K562 (cell line): ENCODE data around the gene UNC119. TPM values are rescaled to one million over a fixed set of nuclear protein-coding genes. Genes with fewer than 3 reads are reported as not detected.

Source experiments
- CEBPZ ChIP-seq: fragments of 150-350 bp; IDR thresholded peaks from 2 replicates; pipeline ENCODE4 v1.6.1; 2014; ENCODE audit warnings: low read depth, mild to moderate bottlenecking, low read length, borderline replicate concordance
- FOXM1 ChIP-seq, 2 experiments: fragments of 450-650 bp in 1 of 2; sonication (generic) in 1 of 2; formaldehyde crosslinking in 1 of 2; IDR thresholded peaks; 2 replicates each; pipeline versions ENCODE4 v1.6.1 to v1.9.0; 2017 to 2022; ENCODE audit warnings: low read depth in 2 of 2, mild to moderate bottlenecking in 2 of 2, missing genetic modification reagents in 1 of 2, moderate library complexity in 1 of 2
- GTF2E2 ChIP-seq: fragments of 200-800 bp; sonication (Bioruptor generic); IDR thresholded peaks from 2 replicates; pipeline ENCODE4 v1.6.1; 2016; ENCODE audit warnings: missing genetic modification characterization, missing compliant biosample characterization
- MTF1 ChIP-seq: fragments of 250-450 bp; sonication (Bioruptor Pico); IDR thresholded peaks from 2 replicates; pipeline ENCODE4 v1.9.0; 2021; ENCODE audit warnings: moderate library complexity, mild to moderate bottlenecking, inconsistent platforms, borderline replicate concordance
- NBN ChIP-seq: fragments of 450-650 bp; IDR thresholded peaks from 2 replicates; pipeline ENCODE4 v1.6.1; 2016; ENCODE audit warnings: low read depth, mild to moderate bottlenecking
- PHB2 ChIP-seq: fragments of 450-650 bp; IDR thresholded peaks from 2 replicates; pipeline ENCODE4 v1.6.1; 2017; ENCODE audit warnings: low read depth
- PKNOX1 ChIP-seq: fragments of 450-650 bp; IDR thresholded peaks from 2 replicates; pipeline ENCODE4 v1.6.1; 2016
- RBM25 ChIP-seq: fragments of 200-400 bp; formaldehyde crosslinking; IDR thresholded peaks from 2 replicates; pipeline ENCODE4 v1.6.1; 2018; ENCODE audit warnings: low read length, low read depth, moderate library complexity; ENCODE audit not compliant: severe bottlenecking
- RNF219 ChIP-seq: fragments of 250-450 bp; sonication (Bioruptor Pico); IDR thresholded peaks from 2 replicates; pipeline ENCODE4 v1.5.0; 2022; ENCODE audit warnings: mild to moderate bottlenecking
- SIN3B ChIP-seq: fragments of 450-650 bp; IDR thresholded peaks from 2 replicates; pipeline ENCODE4 v1.6.1; 2017; ENCODE audit warnings: low read depth, mild to moderate bottlenecking, moderate library complexity
- STAT6 ChIP-seq: sonication (generic); formaldehyde crosslinking; IDR thresholded peaks from 2 replicates; pipeline ENCODE4 v1.8.1; 2023; ENCODE audit warnings: mild to moderate bottlenecking, missing genetic modification reagents
- TRIM28 ChIP-seq: fragments of 450-650 bp; IDR thresholded peaks from 2 replicates; pipeline ENCODE4 v1.6.1; 2017
- XRCC3 ChIP-seq: fragments of 450-650 bp; IDR thresholded peaks from 2 replicates; pipeline ENCODE4 v1.6.1; 2017; ENCODE audit warnings: mild to moderate bottlenecking, moderate library complexity
- ZC3H4 ChIP-seq: sonication (generic); formaldehyde crosslinking; IDR thresholded peaks from 2 replicates; pipeline ENCODE4 v1.9.0; 2021; ENCODE audit warnings: missing genetic modification reagents, borderline replicate concordance
- ZFP30 ChIP-seq: fragments of 250-450 bp; sonication (Bioruptor Pico); IDR thresholded peaks from 2 replicates; pipeline ENCODE4 v1.8.0; 2022; ENCODE audit warnings: moderate library complexity, mild to moderate bottlenecking, inconsistent platforms, borderline replicate concordance
- ZNF12 ChIP-seq: sonication (generic); formaldehyde crosslinking; IDR thresholded peaks from 2 replicates; pipeline ENCODE4 v1.4.0; 2020; ENCODE audit warnings: mild to moderate bottlenecking, missing genetic modification reagents
- ZNF398 ChIP-seq: fragments of 250-450 bp; sonication (Bioruptor Pico); IDR thresholded peaks from 2 replicates; pipeline ENCODE4 v1.8.0; 2021; ENCODE audit warnings: moderate library complexity, mild to moderate bottlenecking, inconsistent platforms
- polyA plus RNA-seq, 8 experiments: library from polyadenylated mRNA; depleted of rRNA in 4 of 8; stranded (reverse) in 5 of 8; unstranded in 3 of 8; fragments of >200 nt; fragmentation: Nextera tagmentation in 2 of 8; fragmentation: Illumina TruSeq in 1 of 8; extraction: Ambion mirVana in 2 of 8; extraction: Trizol in 1 of 8; gene quantifications; 2 replicates each; pipeline versions ENCODE4 v1.2.1 to v1.2.3, GENCODE V29; 2011 to 2014; ENCODE audit warnings: inconsistent platforms in 1 of 8, missing spikeins in 1 of 8
- total RNA-seq, 7 experiments: library from RNA; depleted of rRNA in 6 of 7; stranded (reverse); fragments of >200 nt in 6 of 7; fragmentation: Illumina TruSeq in 2 of 7; extraction: Trizol in 2 of 7; gene quantifications; 2 replicates each; pipeline versions ENCODE4 v1.2.1 to v1.2.3, GENCODE V29; 2011 to 2021; ENCODE audit warnings: low replicate concordance in 1 of 7

Gene UNC119
- total and polyA plus RNA-seq, 9 of the 15 experiments (the other 6 are each of a cell fraction or from before 2014, with no cell fraction given): 0.37 to 47.7 (median 16.3) TPM

GRCh38 chr17:28527181-28527681 lies 25.2 kb downstream of the UNC119 start (continued):
- TF ChIP-seq CEBPZ (no peak), RBM25 (no peak), XRCC3 (no peak), PHB2 (peak; percentile 98), ZNF398 (CRISPR knock-in tag) (no peak), MTF1 (CRISPR knock-in tag) (no peak), ZC3H4 (CRISPR knock-in tag) (no peak), SIN3B (no peak), NBN (peak; percentile 53; the same call in 1 of the 2 replicates), ZFP30 (no peak), PKNOX1 (no peak; the same call in 1 of the 2 replicates), RNF219 (CRISPR knock-in tag) (no peak), TRIM28 (peak; percentile 97), FOXM1 (IDR thresholded peaks at IDR 0.05; ENCODE audit: low read depth) (peak; percentile 95), FOXM1 (CRISPR knock-in tag; IDR thresholded peaks at IDR 0.05; ENCODE audit: low read depth) (no peak), ZNF12 (CRISPR knock-in tag) (no peak), STAT6 (CRISPR knock-in tag) (no peak), GTF2E2 (tag) (no peak)
